Endothelial cell of umbilical vein (primary cell): ENCODE measurements around the gene CEP57. TPM values are rescaled to one million over a fixed set of nuclear protein-coding genes. Genes with fewer than 3 reads are reported as not detected.

Source experiments
- BruUV-seq: library from RNA; stranded (reverse); fragments of 400-500 nt; replicated peaks from 2 replicates; lab custom pipeline; 2021; lab: Mats Ljungman, UMichigan
- CTCF ChIA-PET: fragments of 300-600, 350-600 bp; sonication (Branson Sonifier 250); formaldehyde crosslinking; loops from one replicate; lab custom pipeline; 2021; ENCODE audit warnings: antibody characterized with exemption, inconsistent platforms; lab: Charles Lee
- POLR2A ChIA-PET: fragments of 300-600, 350-600 bp; sonication (Branson Sonifier 250); formaldehyde crosslinking; loops from one replicate; lab custom pipeline; 2021; ENCODE audit warnings: antibody characterized with exemption, inconsistent platforms; lab: Charles Lee
- DNase-seq: peaks from one replicate; pipeline ENCODE4 v3.0.0-alpha.2; 2011; ENCODE audit warnings: low read depth, low spot score
- FAIRE-seq: peaks from 2 replicates; lab custom pipeline; 2011; peaks lifted over from hg19 to GRCh38; lab: Jason Lieb, UNC
- H2AFZ ChIP-seq: 2 replicates; pipeline ENCODE4 v1.6.0; 2012; ENCODE audit warnings: low read depth, low read length, control low read depth, inconsistent platforms
- H3K27ac ChIP-seq: 2 replicates; pipeline ENCODE4 v1.5.1; 2011; ENCODE audit warnings: low read depth, mild to moderate bottlenecking, control low read depth, low read length, moderate library complexity; ENCODE audit not compliant: insufficient read depth
- H3K27me3 ChIP-seq, 2 experiments: 2 replicates each; pipeline versions ENCODE4 v1.6.0 to v1.6.1; 2011; ENCODE audit warnings: low read length in 2 of 2, mixed read lengths in 1 of 2; ENCODE audit not compliant: control insufficient read depth in 2 of 2, insufficient read depth in 2 of 2
- H3K36me3 ChIP-seq, 2 experiments: 2 replicates in 1 of 2; 3 replicates in 1 of 2; pipeline ENCODE4 v1.5.1; 2011; ENCODE audit warnings: low read length in 2 of 2, mild to moderate bottlenecking in 1 of 2, moderate library complexity in 1 of 2; ENCODE audit not compliant: control insufficient read depth in 2 of 2, insufficient read depth in 2 of 2; ENCODE audit errors: extremely low read depth in 1 of 2
- H3K4me1 ChIP-seq: 3 replicates; pipeline ENCODE4 v1.5.1; 2011; ENCODE audit warnings: mild to moderate bottlenecking, low read length; ENCODE audit not compliant: control insufficient read depth, insufficient read depth; ENCODE audit errors: extremely low read depth
- H3K4me2 ChIP-seq: 2 replicates; pipeline ENCODE4 v1.6.1; 2011; ENCODE audit warnings: low read length, control low read depth, mixed read lengths; ENCODE audit not compliant: insufficient read depth
- H3K4me3 ChIP-seq, 3 experiments: fragments of 200-600 bp in 1 of 3; sonication (generic), shearing (Covaris generic) in 1 of 3; replicated peaks in 1 of 3; 2 replicates each; pipeline ENCODE4 v1.5.1; 2011 to 2016; ENCODE audit warnings: control low read depth in 3 of 3, low read length in 3 of 3, mild to moderate bottlenecking in 2 of 3, inconsistent platforms in 1 of 3, low read depth in 1 of 3, moderate library complexity in 1 of 3; ENCODE audit not compliant: insufficient read depth in 1 of 3
- H3K79me2 ChIP-seq: 2 replicates; pipeline ENCODE4 v1.6.0; 2012; ENCODE audit warnings: low read length, inconsistent platforms; ENCODE audit not compliant: control insufficient read depth, insufficient read depth
- H3K9ac ChIP-seq: replicated peaks from 2 replicates; pipeline ENCODE3; 2011; ENCODE audit warnings: low read length, control low read depth; ENCODE audit not compliant: insufficient read depth; ENCODE audit errors: extremely low read depth
- H3K9me1 ChIP-seq: replicated peaks from 3 replicates; pipeline ENCODE4 v1.6.0; 2011; ENCODE audit warnings: mild to moderate bottlenecking, low read length; ENCODE audit not compliant: control insufficient read depth, insufficient read depth; ENCODE audit errors: extremely low read depth
- H3K9me3 ChIP-seq: replicated peaks from 2 replicates; pipeline ENCODE4 v1.5.1; 2012; ENCODE audit warnings: low read length, inconsistent platforms; ENCODE audit not compliant: control insufficient read depth, insufficient read depth
- H4K20me1 ChIP-seq: replicated peaks from 2 replicates; pipeline ENCODE3; 2011; ENCODE audit warnings: mild to moderate bottlenecking, low read length; ENCODE audit not compliant: control insufficient read depth, insufficient read depth; ENCODE audit errors: extremely low read depth
- EZH2 ChIP-seq: IDR thresholded peaks from 2 replicates; pipeline ENCODE4 v1.6.1; 2012; ENCODE audit warnings: borderline replicate concordance, low read depth, mild to moderate bottlenecking, moderate library complexity, low read length, inconsistent platforms; ENCODE audit not compliant: severe bottlenecking
- FOS ChIP-seq: IDR thresholded peaks from 2 replicates; pipeline ENCODE4 v1.6.1; 2011; ENCODE audit warnings: mild to moderate bottlenecking, low read length, moderate library complexity, borderline replicate concordance; ENCODE audit not compliant: insufficient read depth
- GATA2 ChIP-seq: IDR thresholded peaks from 2 replicates; pipeline ENCODE4 v1.7.0; 2011; ENCODE audit warnings: low read depth, mild to moderate bottlenecking, moderate library complexity, mixed read lengths, low read length; ENCODE audit not compliant: insufficient read length, insufficient read depth
- JUN ChIP-seq: IDR thresholded peaks from 2 replicates; pipeline ENCODE4 v1.6.1; 2011; ENCODE audit warnings: borderline replicate concordance, low read depth; ENCODE audit not compliant: insufficient read length, insufficient read depth
- MAX ChIP-seq: IDR thresholded peaks from 2 replicates; pipeline ENCODE4 v1.6.1; 2011; ENCODE audit not compliant: insufficient read depth, insufficient read length
- MYC ChIP-seq: IDR thresholded peaks from one replicate; pipeline ENCODE4 v1.6.1; 2011; ENCODE audit warnings: mild to moderate bottlenecking, low read depth, low read length
- POLR2A ChIP-seq: IDR thresholded peaks from 2 replicates; pipeline ENCODE4 v1.6.1; 2012; ENCODE audit warnings: low read depth, mild to moderate bottlenecking, control low read depth, low read length
- POLR2AphosphoS5 ChIP-seq: IDR thresholded peaks from 2 replicates; pipeline ENCODE4 v1.6.1; 2012; ENCODE audit warnings: low read depth, mild to moderate bottlenecking, control low read depth, low read length, moderate library complexity; ENCODE audit not compliant: insufficient read depth
- dilution Hi-C: fragments of 300-500 bp; cut with MboI; formaldehyde crosslinking; loops from one replicate; pipeline ENCODE4 v1.15.0; 2019; ENCODE audit warnings: low sequenced_read_pairs; ENCODE audit not compliant: extremely low pct_ligation_motif_present
- intact Hi-C: fragments of 100-400 bp; cut with micrococcal nuclease; formaldehyde crosslinking; loops from one replicate; pipeline ENCODE4 v1.10.0; 2022
- polyA plus RNA-seq, 4 experiments: library from polyadenylated mRNA; depleted of rRNA in 3 of 4; stranded (reverse) in 3 of 4; unstranded in 1 of 4; fragments of >200 nt; gene quantifications; 2 replicates each; pipeline versions ENCODE4 v1.2.1 to v1.2.3, GENCODE V29; 2011 to 2012; ENCODE audit warnings: missing spikeins in 1 of 4
- total RNA-seq: library from RNA; stranded (reverse); gene quantifications from 2 replicates; pipeline ENCODE4 v1.2.3, GENCODE V29; 2021
- TF ChIP-seq, protein P1 (sequence below), 2 donors: IDR thresholded peaks; 1 replicate in 1 of 2; 2 replicates in 1 of 2; pipeline ENCODE4 v1.5.1; 2011; ENCODE audit warnings: low read length in 2 of 2, mild to moderate bottlenecking in 2 of 2, moderate library complexity in 2 of 2, control low read depth in 1 of 2, inconsistent platforms in 1 of 2, low read depth in 1 of 2; ENCODE audit not compliant: insufficient read depth in 1 of 2; ENCODE audit errors: extremely low read depth in 1 of 2

The CEP57 gene
- total and polyA plus RNA-seq, 2 donors (not counting 3 experiments of a cell fraction or from before 2014, with no cell fraction given) = 16.0 to 35.2 TPM

DNA sequence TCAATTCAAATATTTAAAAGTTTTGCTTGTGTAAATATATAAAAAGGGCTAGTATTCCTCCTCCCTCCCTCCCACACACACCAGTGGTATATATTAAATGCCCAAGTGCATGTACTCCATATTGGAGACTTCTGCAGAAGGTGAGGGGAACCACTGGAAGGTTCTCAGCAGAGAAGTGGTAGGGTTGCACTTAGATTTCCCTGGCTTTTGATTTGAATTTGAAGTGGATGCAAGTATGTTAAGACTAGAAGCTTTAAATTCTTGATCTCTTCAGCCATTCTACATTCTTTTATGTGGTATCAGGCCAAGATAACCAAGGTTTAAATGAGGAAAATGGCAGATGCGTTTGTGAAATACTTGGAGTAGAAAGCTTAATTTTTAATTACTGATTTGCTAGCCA lies 43.1 kb downstream of the CEP57 start:
- Histone ChIP-seq H2AFZ (no peak overlapping the region), H3K36me3 (peaks cover 7 to 15% of the 10 kb centered on the region in 2 experiments), H3K4me3 (no peak overlapping the region), H3K4me2 (no peak overlapping the region), H3K9me3 (no peaks in the 10 kb centered on the region), H3K27me3 (no peaks in the 10 kb centered on the region), H3K79me2 (no peaks in the 10 kb centered on the region), H3K27ac (no peak overlapping the region), H3K9ac (no peak overlapping the region), H3K9me1 (no peaks in the 10 kb centered on the region), H4K20me1 (no peaks in the 10 kb centered on the region), H3K4me1 (no peaks in the 10 kb centered on the region)
- FAIRE-seq = no peak
- DNase-seq = no peak
- dilution Hi-C loops (no loop called here), intact Hi-C loops (no loop called here)
- ChIA-PET CTCF (interaction anchor here (0.9 to 9.8 kb wide), 6 partner anchors 12 to 591 kb away, joined by 3 to 145 read pairs (median 6); partner anchors contain the start of genes CCDC82, JRKL and MAML2), POLR2A (no interaction called here)
- no TSS peak for BruUV-seq
- TF ChIP-seq FOS (no peak), MAX (no peak), MYC (no peak), GATA2 (no peak), EZH2 (no peak), POLR2AphosphoS5 (no peak), POLR2A (no peak), JUN (no peak)
- TF ChIP-seq, protein P1, sequence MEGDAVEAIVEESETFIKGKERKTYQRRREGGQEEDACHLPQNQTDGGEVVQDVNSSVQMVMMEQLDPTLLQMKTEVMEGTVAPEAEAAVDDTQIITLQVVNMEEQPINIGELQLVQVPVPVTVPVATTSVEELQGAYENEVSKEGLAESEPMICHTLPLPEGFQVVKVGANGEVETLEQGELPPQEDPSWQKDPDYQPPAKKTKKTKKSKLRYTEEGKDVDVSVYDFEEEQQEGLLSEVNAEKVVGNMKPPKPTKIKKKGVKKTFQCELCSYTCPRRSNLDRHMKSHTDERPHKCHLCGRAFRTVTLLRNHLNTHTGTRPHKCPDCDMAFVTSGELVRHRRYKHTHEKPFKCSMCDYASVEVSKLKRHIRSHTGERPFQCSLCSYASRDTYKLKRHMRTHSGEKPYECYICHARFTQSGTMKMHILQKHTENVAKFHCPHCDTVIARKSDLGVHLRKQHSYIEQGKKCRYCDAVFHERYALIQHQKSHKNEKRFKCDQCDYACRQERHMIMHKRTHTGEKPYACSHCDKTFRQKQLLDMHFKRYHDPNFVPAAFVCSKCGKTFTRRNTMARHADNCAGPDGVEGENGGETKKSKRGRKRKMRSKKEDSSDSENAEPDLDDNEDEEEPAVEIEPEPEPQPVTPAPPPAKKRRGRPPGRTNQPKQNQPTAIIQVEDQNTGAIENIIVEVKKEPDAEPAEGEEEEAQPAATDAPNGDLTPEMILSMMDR (IDR thresholded peaks at IDR 0.05; ENCODE audit: extremely low read depth in 1 of 2, insufficient read depth in 1 of 2, low read depth in 1 of 2, low read length in 2 of 2) = no peak
